MM.1S (cell line): ENCODE data around the gene ARMC8.

Source experiments
- DNase-seq: peaks from one replicate; pipeline ENCODE4 v3.0.0-alpha.2; 2015
- H2AFZ ChIP-seq: fragments of 300-600 bp; sonication (generic); 2 replicates; pipeline ENCODE4 v1.6.0; 2016; ENCODE audit warnings: antibody characterized with exemption, low read length
- H3F3A ChIP-seq: fragments of 300-600 bp; sonication (generic); 2 replicates; pipeline ENCODE4 v1.6.1; 2016; ENCODE audit warnings: mild to moderate bottlenecking, antibody characterized with exemption, low read length, moderate library complexity, mixed read lengths; ENCODE audit not compliant: insufficient read depth
- H3K27ac ChIP-seq: fragments of 300-600 bp; sonication (generic); 2 replicates; pipeline ENCODE4 v1.5.1; 2016; ENCODE audit warnings: mild to moderate bottlenecking, low read length
- H3K27me3 ChIP-seq: fragments of 300-600 bp; sonication (generic); replicated peaks from 2 replicates; pipeline ENCODE4 v1.6.0; 2016; ENCODE audit warnings: low read length; ENCODE audit not compliant: insufficient read depth
- H3K36me3 ChIP-seq: fragments of 300-600 bp; sonication (generic); replicated peaks from 2 replicates; pipeline ENCODE4 v1.6.1; 2016; ENCODE audit warnings: mild to moderate bottlenecking, low read length, mixed read lengths; ENCODE audit not compliant: insufficient read depth
- H3K4me1 ChIP-seq: fragments of 300-600 bp; sonication (generic); 2 replicates; pipeline ENCODE4 v1.6.1; 2016; ENCODE audit warnings: low read length, mixed read lengths
- H3K4me2 ChIP-seq: fragments of 300-600 bp; sonication (generic); 2 replicates; pipeline ENCODE4 v1.6.0; 2016; ENCODE audit warnings: low read depth, low read length
- H3K4me3 ChIP-seq: fragments of 300-600 bp; sonication (generic); 2 replicates; pipeline ENCODE4 v1.5.1; 2016; ENCODE audit warnings: low read length, mixed read lengths
- H3K79me2 ChIP-seq: fragments of 300-600 bp; sonication (generic); 2 replicates; pipeline ENCODE4 v1.6.1; 2016; ENCODE audit warnings: mixed run types, low read length, mixed read lengths
- H3K9ac ChIP-seq: fragments of 300-600 bp; sonication (generic); 2 replicates; pipeline ENCODE4 v1.6.1; 2016; ENCODE audit warnings: low read length, mixed read lengths
- H3K9me2 ChIP-seq: fragments of 300-600 bp; sonication (generic); replicated peaks from 2 replicates; pipeline ENCODE4 v1.6.1; 2016; ENCODE audit warnings: mild to moderate bottlenecking, low read length, mixed read lengths; ENCODE audit not compliant: insufficient read depth
- H3K9me3 ChIP-seq: fragments of 300-600 bp; sonication (generic); replicated peaks from 2 replicates; pipeline ENCODE4 v1.6.1; 2016; ENCODE audit warnings: mild to moderate bottlenecking, low read length, mixed read lengths; ENCODE audit not compliant: insufficient read depth
- H4K20me1 ChIP-seq: fragments of 300-600 bp; sonication (generic); 2 replicates; pipeline ENCODE4 v1.6.1; 2016; ENCODE audit warnings: mild to moderate bottlenecking, low read length, moderate library complexity, mixed read lengths; ENCODE audit not compliant: insufficient read depth
- EZH2 ChIP-seq: fragments of 300-600 bp; sonication (generic); optimal IDR thresholded peaks from 2 replicates; pipeline ENCODE3; 2017; ENCODE audit warnings: low read depth, mild to moderate bottlenecking, antibody characterized with exemption, low read length, mixed read lengths
- EZH2phosphoT487 ChIP-seq: fragments of 300-600 bp; sonication (generic); IDR thresholded peaks from 2 replicates; pipeline ENCODE4 v1.6.1; 2018; ENCODE audit warnings: antibody characterized with exemption, low read length
- TF ChIP-seq, protein P1 (sequence below): fragments of 300-600 bp; sonication (generic); IDR thresholded peaks from 2 replicates; pipeline ENCODE4 v1.5.1; 2016; ENCODE audit warnings: antibody characterized with exemption, low read length, mixed read lengths

ARMC8 gene

DNA sequence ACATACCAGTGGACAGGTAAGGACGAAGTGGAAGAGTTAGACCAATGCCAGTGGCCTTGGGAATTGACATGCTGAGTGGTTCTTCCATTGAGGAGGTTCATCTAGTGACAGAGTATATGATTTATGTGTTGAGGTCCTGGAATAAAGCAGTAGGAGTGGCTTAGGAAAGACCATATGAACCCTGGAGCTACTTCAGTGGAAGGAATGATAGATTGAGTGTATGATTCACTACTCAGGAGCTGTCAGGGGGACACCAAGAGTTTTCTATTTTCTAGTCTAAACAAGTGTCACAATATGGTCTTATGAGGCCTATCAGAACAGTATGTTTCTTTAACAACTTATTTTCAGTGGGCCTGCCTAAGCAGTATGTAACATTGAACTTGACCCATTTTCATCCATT lies 78.6 kb downstream of the ARMC8 start:
- Histone ChIP-seq H3K36me3 (no peaks in the 10 kb centered on the region), H3K9me2 (no peaks in the 10 kb centered on the region), H4K20me1 (no peaks in the 10 kb centered on the region), H3K9ac (no peak overlapping the region), H2AFZ (no peak overlapping the region), H3K27me3 (no peaks in the 10 kb centered on the region), H3K4me2 (no peak overlapping the region), H3K27ac (no peak overlapping the region), H3K4me3 (no peak overlapping the region), H3F3A (no peaks in the 10 kb centered on the region), H3K4me1 (peaks cover 7% of the 10 kb centered on the region), H3K79me2 (no peaks in the 10 kb centered on the region), H3K9me3 (no peaks in the 10 kb centered on the region)
- TF ChIP-seq, protein P1, sequence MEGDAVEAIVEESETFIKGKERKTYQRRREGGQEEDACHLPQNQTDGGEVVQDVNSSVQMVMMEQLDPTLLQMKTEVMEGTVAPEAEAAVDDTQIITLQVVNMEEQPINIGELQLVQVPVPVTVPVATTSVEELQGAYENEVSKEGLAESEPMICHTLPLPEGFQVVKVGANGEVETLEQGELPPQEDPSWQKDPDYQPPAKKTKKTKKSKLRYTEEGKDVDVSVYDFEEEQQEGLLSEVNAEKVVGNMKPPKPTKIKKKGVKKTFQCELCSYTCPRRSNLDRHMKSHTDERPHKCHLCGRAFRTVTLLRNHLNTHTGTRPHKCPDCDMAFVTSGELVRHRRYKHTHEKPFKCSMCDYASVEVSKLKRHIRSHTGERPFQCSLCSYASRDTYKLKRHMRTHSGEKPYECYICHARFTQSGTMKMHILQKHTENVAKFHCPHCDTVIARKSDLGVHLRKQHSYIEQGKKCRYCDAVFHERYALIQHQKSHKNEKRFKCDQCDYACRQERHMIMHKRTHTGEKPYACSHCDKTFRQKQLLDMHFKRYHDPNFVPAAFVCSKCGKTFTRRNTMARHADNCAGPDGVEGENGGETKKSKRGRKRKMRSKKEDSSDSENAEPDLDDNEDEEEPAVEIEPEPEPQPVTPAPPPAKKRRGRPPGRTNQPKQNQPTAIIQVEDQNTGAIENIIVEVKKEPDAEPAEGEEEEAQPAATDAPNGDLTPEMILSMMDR: no peak
- TF ChIP-seq EZH2phosphoT487 (no peak), EZH2 (no peak)
- no peak for DNase-seq

DNA sequence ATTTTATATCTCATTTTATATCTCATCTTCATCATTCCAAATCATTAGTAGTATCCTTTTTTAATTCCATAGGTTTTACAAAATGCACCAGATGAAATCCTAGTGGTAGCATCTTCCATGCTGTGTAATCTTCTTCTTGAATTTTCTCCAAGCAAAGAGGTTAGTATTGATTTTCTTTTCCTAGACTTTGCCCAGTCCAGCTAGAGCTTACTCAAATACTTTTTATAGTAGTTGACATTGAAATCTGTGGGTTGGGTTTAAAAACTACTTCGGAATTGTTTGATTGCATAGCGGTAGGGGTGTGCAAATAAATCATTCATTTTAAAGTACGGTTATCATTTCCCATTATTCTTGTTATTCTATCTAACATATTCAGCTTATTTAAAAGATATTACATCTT lies 80.0 kb downstream of the ARMC8 start:
- Histone ChIP-seq H2AFZ (no peak overlapping the region), H3K4me3 (no peak overlapping the region), H3K9ac (no peak overlapping the region), H3K9me2 (no peaks in the 10 kb centered on the region), H3K9me3 (no peaks in the 10 kb centered on the region), H4K20me1 (no peaks in the 10 kb centered on the region), H3K79me2 (no peaks in the 10 kb centered on the region), H3K27ac (no peak overlapping the region), H3F3A (no peaks in the 10 kb centered on the region), H3K4me1 (peaks cover 15% of the 10 kb centered on the region), H3K36me3 (no peaks in the 10 kb centered on the region), H3K27me3 (no peaks in the 10 kb centered on the region), H3K4me2 (no peak overlapping the region)
- DNase-seq: no peak
- TF ChIP-seq EZH2 (no peak), EZH2phosphoT487 (no peak)
- TF ChIP-seq, protein P1: no peak

DNA sequence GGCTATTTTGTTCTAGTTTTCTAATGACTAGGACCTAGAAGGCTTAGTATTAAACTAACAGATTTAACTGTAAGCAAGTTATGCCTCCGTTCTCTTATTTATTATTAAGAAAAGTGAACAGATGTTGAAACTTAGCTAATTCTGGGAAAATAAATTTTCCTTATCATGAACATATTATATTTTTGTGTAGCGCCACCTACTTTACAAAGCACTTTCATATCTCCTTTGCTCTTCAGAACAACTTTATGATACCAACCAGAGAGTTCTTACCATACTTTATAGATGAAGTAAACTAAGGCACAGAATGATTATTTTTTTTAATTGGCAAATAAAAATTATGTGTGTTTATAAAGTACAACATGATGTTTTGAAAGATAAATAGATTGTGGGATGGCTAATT lies 83.1 kb downstream of the ARMC8 start:
- Histone ChIP-seq H2AFZ (no peak overlapping the region), H4K20me1 (no peaks in the 10 kb centered on the region), H3K36me3 (no peaks in the 10 kb centered on the region), H3K9me3 (no peaks in the 10 kb centered on the region), H3F3A (no peaks in the 10 kb centered on the region), H3K4me1 (peaks cover 15% of the 10 kb centered on the region), H3K9me2 (no peaks in the 10 kb centered on the region), H3K27ac (no peak overlapping the region), H3K27me3 (no peaks in the 10 kb centered on the region), H3K4me3 (no peak overlapping the region), H3K9ac (no peak overlapping the region), H3K79me2 (no peaks in the 10 kb centered on the region), H3K4me2 (no peak overlapping the region)
- DNase-seq: no peak
- TF ChIP-seq, protein P1: no peak
- TF ChIP-seq EZH2 (no peak), EZH2phosphoT487 (no peak)
